ENCODE data around the gene ZHX3.

ZHX3 gene, protein sequence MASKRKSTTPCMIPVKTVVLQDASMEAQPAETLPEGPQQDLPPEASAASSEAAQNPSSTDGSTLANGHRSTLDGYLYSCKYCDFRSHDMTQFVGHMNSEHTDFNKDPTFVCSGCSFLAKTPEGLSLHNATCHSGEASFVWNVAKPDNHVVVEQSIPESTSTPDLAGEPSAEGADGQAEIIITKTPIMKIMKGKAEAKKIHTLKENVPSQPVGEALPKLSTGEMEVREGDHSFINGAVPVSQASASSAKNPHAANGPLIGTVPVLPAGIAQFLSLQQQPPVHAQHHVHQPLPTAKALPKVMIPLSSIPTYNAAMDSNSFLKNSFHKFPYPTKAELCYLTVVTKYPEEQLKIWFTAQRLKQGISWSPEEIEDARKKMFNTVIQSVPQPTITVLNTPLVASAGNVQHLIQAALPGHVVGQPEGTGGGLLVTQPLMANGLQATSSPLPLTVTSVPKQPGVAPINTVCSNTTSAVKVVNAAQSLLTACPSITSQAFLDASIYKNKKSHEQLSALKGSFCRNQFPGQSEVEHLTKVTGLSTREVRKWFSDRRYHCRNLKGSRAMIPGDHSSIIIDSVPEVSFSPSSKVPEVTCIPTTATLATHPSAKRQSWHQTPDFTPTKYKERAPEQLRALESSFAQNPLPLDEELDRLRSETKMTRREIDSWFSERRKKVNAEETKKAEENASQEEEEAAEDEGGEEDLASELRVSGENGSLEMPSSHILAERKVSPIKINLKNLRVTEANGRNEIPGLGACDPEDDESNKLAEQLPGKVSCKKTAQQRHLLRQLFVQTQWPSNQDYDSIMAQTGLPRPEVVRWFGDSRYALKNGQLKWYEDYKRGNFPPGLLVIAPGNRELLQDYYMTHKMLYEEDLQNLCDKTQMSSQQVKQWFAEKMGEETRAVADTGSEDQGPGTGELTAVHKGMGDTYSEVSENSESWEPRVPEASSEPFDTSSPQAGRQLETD

DNA sequence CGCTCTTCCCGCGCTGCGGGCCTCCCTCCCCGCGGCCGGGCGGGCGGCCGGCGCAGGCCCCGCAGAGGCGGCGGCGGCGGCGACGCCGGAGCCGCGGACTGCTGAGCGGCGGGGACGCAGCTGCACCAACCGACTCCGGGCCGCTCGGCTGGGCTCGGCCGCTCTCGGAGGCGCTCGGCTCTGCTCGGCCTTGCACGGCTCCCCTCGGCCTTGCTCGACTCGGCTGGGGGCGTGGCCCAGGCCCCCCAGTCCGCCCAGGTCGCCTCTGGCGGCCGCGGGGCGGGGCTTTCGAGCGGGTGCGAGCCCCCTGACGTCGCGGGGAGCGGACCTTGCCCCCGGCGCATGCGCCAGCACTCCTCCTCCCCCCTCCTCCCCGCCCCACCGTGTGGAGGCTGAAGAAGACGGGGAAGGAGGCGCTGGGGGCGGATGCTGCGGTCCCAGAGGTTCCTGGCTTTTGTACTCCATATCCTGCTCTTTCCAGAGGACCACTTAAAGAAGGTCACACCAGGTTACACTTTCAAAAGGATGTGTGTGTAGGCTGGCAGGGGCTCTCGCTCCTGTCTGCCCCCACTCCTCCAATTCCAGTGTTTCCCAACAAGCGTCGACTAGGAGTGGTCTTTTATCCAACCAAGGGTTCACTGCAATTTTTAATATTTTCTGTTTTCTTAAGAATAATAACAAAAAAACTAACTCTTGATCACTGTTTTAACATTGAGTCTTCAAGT, at the start of gene ZHX3:
TSS of gene ZHX3 (minus strand) at position 186 of the 725 bp plus-strand sequence. CDS start 112,815 bp downstream, outside the sequence.
- peak; percentile 98 for DNase-seq (ENCODE audit: low spot score)

DNA sequence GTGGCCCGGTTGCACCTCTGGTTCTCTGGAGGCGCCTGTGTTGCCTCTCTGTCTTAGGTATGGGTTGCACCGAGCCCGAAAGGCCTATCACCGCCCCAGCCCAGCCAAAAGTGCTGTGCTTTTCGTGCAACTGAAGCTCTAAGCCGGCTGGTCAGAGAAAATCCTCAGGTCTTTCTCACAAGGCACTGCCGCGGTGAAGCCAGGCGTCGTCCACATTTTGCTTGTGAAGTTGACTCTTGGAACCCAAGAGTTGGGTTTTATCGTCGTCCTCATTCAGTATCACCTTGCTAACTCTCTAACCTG, 49.8 kb upstream of the ZHX3 start:
- no peak for DNase-seq (ENCODE audit: low spot score)

DNA sequence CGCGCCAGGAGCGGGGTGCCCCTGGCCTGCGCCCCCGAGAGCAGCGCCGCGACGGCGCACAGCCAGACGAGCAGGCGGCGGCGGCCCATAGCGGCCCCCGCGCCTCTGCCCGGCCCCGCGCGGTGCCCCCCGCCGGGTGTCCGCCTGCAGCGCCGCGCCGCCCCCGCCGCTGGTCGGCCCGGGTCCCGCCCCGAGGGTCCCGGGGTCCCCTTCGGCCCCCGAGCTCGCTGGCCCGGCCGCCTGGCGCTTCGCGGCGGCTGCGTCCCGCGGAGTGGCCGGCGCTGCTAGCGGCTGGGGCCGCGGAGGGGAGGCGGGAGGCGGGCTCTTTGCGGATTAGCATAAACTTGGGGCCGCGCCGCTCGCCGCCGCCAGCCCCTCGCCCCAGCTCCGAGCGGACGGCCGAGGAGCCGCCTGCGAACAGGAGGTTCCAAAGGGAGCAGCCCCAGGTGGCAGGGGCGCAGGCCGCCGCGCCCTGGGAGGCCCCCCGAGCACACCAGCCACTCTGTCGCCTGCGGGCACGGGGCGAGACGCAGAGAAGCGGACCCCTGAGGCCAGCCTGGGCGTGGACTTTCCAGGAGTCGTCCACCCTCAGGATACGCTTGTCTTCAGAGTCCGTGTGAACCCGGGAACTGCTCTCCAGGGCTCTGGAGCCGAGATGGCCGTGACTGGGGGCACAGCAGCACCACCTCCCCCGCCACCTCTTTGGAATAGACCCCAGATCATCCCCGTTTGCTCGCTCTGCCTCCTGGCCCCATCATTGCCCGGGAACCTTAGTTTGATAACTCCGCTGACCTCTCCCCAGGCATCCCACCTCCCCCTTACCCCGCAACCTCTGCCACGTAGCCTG, 49.2 kb upstream of the ZHX3 start, which contains the start of gene EMILIN3:
TSS of gene EMILIN3 (minus strand) at position 273 of the 847 bp plus-strand sequence. CDS start at position 89, 184 bp downstream.
- no peak for DNase-seq (ENCODE audit: low spot score)

DNA sequence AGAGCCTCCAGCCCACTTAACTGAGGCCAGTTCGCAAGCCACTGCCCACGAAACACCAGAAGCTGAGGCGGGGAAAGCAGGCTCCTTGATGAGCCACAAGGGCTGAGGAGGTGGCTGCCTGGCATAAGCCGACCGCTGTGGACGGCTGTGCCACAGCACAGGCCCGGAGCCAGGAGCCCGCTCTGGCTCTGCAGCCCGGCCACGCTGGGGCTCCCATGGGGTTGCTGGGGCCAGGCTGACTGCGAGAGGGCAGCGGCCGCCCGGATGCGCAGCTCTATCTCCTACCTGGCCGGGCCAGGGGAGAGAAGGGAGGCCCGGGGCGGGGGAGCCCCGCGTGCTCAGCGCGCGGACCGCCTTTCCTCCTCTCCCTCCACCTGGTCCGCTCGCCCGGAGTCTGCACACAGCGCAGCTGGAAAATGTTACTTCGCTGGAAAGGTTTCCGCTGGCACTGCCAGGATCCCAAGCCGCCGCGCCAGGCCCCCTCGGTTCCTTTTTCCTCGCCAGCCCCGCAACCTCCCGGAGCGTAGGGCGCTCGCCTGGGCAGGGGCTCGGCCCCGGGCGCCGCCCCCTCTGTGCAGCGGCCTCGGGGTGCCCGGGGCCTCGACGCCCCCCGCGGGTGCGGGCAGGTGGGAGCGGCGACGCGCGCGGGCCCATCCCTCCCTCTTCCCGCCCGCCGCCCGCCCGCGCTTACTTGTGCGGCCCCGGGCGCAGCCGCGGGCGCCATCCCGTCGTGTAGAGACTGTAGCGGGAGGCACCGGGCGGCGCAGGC, 48.4 kb upstream of the ZHX3 start:
- no peak for DNase-seq (ENCODE audit: low spot score)

DNA sequence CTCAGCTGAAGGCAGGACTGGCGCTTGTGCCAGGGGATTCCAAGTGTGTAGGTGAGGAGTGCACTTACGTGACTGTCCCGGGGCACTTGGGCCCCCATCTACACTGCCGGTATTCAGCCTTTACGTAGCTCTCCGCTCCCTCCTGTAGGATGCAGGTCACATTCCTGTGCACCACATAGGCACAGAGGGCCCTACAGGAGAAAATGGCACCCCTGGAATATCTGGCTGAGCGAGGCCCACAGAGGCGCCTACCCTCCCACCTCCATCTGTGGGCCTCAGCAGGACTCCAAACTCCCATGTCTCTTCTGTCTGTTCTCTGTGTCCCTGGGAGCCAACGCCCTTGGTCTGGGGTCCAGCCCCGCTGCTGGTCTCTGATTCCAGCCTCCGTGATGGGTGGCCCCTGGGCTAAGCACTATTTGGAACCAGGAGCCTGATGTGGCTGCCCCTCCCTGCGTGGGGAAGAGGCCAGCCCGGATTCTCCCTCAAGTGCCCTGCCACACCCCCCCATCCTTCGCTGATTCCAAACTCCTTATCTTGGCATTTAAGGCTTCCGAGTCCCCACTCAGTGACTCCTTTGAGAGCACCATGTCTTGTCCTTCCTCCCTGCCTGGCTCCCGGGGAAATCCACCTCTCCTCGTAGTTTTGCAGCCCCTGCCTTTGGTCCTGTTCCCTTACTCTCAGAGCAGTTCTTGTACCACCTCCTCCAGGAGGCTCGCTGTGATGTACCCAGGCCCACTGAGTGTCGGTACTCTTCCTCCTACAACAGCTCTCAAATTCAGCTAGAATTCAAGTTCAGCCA, 47.6 kb upstream of the ZHX3 start:
- no peak for DNase-seq (ENCODE audit: low spot score)

DNA sequence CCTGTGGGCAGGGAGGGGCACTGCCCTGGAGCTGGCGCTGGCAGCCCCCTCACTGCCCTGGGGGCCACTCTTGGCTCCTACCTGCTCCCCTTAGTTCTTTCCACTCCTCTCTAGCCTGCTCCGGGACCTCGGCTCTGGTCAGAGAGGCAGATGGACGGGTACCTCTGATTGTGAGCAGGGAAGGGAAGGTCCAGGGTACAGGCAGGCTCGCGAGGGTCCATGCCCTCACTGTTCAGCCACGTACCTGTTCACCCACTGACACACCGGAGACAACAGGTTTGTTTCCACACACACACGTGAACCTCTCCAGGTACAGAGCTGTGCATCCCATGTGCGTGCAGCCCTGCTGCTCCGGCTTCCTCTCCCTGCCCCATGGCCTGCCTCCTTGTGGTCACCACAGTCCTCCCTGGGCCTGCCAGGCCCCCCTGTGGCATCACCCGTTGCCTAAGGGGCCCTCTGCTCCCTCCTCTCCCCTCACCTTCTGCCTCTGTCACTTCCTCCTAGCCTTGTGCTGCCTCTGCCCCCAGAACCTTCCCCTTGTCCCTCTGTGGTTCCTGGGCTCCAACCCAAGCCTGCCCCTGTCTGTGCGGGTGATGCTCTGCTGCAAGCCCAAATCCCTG, 46.8 kb upstream of the ZHX3 start:
- no peak for DNase-seq (ENCODE audit: low spot score)

DNA sequence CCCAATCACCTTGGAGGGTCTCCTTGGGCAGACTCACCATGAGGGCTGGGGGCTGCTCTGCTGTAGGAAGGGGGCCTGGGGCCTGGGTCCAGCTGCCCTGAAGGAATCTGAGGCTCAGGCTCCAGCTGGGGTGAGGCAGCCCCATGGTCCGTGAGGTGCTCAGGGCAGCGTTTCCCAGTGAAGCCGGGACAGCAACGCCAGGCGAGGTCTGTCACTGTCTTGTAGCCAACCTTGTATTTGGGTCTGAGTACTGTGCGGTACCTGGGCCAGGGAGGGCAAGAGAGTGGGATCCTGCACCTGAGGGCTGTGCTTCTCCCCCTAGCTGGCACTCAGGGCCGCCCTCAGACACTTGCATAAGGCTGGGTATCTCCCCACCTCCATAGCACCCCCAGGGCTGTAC, 46.1 kb upstream of the ZHX3 start:
- no peak for DNase-seq (ENCODE audit: low spot score)

DNA sequence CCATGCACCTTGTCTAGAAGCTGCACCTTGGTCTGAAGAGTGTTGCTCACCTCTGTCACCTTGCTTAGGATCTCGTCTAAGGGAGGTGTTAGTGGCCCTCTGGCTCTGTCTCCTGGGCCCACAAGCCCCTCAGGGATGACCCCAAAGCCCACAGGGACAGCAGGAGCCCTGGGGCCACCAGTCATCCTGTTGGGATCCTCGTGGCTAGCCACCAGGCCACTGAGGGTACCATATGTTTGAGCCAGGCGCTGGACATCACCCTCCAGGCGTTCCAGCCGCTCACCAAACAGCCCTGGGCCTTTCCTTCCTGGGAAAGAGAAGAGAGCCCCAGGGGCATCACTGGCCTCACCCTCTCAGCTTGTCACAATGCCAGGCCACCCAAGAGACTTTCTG, 45.2 kb upstream of the ZHX3 start:
- no peak for DNase-seq (ENCODE audit: low spot score)

DNA sequence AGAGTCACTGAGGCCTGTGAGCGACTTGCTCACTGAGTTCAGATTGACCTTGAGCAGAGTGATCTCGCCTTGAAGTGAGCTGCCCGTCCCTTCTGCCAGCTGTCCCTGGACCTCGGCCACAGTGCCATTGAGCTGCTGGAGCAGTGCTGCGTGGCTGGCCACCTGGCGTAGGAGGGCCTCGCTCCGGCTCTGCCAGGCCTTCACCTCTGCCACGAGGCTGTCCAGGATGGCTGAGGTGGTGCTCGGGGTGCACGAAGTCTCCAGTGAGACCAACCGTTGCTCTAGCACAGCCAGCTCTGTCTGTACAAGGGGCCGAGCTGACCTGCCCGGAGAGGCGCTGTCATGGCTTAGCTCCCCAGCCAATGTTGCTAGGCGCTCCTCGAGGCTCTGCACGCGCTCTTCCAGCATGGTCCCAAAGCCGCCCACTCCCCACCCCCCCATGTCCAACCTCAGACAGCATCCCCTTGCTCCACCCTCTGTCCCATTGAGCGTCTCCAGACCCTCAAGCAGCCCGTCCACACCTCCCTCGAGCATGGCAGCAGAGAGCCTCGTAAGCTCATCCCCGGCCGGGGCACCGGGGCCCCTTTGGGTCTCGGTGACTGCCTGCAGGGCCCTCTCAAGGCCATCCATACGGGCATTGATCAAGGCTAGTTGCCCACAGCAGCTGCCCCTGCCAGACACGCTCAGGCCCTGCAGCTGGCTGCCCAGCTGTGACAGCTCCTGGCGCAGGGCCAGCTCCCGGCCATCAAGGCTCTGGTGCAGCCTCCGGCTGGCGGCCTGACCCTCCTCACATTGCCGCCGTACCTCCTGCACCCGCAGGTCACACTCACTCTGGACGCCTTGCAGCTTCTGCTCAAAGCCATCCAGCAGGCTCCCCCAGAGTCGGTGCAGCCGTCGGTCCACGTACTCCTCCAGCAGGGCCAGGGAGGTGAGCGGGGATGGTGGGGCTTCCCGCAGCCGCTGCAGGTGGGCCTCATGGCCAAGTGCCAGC, 44.5 kb upstream of the ZHX3 start:
- DNase-seq (ENCODE audit: low spot score): no peak

DNA sequence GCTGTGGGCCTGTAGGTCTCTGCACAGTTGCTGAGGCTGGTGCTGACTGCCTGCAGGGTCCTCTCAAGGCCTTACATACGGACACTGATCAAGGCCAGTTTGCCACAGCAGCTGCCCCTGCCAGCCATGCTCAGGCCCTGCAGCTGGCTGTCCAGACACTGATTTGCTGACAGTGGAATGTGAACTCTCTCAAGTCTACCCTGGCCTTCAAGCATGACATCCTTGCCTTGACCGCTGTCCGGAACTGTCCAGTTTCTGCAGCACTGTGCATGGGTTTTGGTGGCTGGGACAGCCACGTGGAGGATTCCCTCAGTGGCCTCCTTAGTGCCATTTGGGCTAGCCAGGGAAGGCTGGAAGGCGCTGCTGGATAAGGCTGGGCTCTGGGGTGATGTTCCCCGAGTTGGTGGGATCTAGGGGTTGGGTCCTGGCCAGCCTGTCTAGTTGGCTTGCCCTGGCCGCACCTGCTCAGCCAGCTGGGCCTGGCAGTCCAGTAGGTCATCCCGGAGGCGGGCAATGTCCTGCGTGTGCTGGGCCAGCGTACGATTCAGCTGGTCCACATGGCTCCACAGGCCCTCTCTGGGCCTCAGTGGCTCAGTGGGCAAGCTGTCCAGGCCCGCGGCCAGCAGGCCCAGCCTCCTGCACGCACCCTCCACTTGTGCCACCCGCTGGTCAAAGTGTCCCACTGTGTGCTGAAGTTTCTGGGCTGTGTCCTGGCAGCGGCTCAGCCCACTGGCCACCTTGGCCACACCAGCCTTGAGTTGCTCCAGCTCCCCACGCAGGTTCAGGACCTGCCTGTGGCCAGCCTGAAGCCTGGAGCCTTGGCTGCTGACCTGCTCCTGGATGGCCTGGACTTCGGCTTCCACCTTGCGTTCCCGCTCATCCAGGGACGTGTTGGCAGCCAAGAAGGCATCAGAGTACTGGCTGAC, 43.6 kb upstream of the ZHX3 start:
- no peak for DNase-seq (ENCODE audit: low spot score)

DNA sequence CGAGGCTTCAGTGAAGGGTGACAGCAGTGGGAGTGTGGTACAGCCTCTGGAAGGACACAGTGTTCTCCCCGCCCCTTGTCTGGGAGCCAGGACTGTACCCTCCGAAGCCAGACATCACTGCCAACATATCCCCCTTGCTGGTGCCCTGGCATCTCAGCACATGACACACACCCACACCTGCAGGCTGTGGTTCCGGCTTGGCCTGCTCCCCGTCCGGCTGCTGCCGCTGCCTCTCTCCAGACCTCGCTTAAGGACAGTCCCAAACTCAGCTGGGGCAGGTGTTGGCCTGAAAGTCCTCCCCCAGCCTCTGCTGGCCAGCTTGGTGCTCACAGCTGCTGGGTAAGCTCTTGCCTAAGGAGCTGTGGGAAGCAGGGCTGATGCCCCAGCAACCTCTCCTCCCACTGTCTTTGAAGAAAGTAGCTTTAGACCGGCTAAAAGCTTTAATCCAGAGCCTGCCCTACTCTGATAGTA, 42.0 kb upstream of the ZHX3 start:
- DNase-seq (ENCODE audit: low spot score): no peak

DNA sequence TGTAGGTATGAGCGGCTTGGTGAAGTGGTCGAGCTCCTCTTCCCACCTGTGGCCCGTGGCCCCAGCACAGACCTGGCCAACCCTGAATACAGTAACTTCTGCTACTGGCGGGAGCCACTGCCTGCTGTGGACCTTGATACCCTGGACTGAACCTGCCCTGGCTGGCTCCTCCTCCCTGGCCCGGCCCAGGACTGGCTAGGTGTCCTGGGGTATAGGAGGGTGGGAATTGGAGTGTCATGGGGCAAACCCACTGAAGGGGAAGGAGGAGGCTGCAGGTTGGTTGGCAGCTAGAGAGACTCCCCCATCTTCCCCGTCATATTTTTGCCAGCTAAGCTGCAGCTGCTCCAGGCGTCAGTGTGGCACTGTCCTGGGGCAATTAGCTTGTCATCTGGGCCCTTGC, 41.2 kb upstream of the ZHX3 start:
- no peak for DNase-seq (ENCODE audit: low spot score)

DNA sequence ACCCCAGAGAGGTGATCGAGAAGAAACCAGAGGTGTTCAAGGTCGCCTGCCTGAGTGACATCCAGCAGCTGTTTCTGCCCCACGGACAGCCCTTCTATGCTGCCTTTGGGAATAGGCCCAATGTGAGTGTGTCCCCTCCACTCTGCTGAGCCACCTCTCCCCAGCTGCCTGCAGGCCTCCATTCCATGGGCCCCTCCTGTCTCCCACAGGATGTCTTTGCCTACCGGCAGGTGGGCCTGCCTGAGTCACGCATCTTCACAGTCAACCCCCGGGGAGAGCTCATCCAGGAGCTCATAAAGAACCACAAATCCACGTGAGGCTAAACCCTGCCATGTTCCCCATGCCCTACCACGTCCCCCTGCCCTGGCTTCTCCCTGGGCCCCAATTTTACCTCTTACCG, 40.7 kb upstream of the ZHX3 start:
- no peak for DNase-seq (ENCODE audit: low spot score)

DNA sequence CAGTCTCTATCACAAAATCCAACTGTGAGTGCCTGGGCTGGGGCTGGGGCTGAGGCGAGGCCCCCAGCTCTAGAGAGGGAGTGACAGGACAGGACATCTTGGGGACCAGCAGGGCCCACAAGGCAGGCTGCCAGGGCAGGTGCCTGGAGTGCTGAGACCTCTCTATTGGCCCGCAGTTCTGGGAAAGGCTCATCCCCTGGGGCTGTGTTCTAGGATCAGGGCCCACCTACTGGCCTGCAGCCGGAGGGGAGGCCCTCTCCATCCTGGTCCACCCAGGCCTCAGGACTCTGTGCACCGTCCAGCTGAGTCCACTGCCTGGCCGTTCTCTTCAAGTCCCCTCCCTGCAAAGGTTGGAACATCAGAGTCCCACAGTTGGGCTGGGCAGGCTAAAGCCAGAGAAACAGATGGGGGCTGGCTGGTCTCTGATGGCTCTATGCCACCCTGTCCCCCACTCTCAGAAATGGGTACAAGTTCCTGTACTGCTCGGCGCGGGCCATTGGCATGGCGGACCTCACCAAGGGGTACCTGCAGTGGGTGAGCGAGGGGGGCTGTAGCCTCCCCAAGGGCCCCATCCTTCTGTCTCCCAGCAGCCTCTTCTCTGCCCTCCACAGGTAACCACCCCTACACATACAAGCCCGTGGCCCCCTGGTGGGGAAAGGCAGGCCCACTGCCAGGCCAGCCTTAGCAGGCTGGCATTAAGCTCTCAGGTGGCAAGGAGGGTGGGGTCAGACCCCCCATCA, 40.1 kb upstream of the ZHX3 start:
- peak; percentile 31 for DNase-seq (ENCODE audit: low spot score)

DNA sequence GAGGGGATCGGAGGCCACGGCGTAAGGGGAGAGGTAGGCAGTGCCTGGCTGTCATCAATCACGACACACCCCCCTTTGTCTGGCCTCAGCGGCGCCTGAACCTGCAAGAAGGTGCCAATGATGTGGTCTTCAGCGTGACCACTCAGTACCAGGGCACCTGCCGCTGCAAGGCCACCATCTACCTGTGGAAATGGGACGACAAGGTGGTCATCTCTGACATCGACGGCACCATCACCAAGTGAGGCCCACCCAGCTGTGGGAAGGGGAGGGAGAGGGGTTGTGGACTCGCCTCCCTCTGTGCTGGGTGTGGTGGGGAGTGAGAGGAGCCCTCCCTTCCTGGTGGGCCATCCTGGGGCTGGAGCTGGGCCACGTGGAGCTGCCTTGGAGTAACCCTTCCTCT, 39.4 kb upstream of the ZHX3 start:
- no peak for DNase-seq (ENCODE audit: low spot score)

DNA sequence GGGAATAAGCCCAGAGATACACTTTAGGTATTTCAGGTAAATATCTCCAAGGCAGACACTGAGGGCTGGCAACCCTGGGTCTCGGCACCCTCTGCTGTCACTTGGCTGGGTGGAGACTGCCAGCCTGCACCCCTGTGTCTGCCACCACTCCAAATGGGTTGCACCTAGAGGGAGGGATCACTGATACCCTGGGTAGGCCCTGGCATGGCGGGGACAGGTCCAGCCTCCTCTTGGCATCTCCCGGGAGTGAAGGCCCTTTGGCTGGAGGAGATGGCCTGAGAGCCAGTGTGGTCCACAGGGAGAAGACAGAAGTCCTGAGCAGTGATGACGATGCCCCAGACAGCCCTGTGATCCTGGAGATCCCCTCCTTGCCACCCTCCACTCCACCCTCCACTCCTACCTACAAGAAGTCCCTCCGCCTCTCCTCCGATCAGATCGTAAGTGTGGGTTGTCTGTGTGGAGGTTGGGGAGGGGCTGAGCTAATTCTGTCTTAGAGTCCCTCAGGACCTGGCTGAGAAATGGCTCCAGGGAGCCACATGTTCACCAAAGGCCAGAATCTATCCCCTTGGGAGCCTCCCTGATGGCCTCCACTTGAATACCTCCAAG, 38.2 kb upstream of the ZHX3 start:
- no peak for DNase-seq (ENCODE audit: low spot score)

Measured in NAMALWA (cell line).